GM19397 (cell line): ENCODE data around the gene LIN52.
A peak's percentile ranks its signal among the peaks of the same experiment; 100 is the strongest.

Source experiments
- ATAC-seq: cut with Tn5 transposase; IDR thresholded peaks from one replicate; pipeline ENCODE4 v1.9.1; 2021; ENCODE audit warnings: mild to moderate bottlenecking, moderate library complexity; ENCODE audit not compliant: unreplicated experiment

LIN52 gene, protein sequence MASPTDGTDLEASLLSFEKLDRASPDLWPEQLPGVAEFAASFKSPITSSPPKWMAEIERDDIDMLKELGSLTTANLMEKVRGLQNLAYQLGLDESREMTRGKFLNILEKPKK

DNA sequence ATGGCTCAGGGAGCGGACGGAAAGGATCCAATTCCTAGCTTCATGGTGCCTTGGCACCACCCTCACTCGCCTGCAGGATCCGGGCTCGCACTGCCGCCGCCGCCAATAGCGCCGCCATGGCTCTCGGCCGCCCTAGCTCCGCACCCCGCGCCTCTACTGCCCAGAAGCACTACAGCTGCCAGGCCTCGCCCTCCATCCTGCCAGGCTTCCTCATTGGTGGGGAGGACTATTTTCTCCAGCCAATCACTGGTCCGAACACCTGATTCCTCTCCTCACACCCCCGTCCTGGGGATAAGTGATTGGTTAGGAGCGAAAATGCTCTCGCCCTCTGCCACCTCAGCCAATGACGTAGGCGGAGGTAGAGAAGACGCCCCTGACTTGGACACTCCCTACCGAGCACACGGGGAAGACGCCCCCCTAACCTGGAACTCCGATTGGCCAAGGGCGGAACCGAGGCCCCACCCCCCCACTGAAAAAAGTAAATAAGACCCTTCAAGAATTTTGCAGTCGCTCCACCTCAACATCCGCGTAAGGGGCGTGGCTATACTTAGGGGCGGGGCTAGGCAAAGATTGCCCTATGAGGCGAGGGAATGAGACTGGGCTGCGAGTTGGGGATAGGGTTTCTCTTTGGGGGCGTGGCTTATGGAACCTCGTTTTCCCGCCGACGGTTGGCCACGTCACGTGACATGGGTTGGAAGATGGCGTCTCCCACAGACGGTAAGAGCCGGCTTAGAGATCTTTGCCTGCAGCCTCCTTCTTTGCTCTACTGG is at the start of gene LIN52, which contains the start of gene ALDH6A1:
Gene LIN52, plus strand, starts transcription at position 680 of the 770 bp plus-strand sequence. Its CDS starts 19 bp downstream, at position 699.
Gene ALDH6A1, minus strand, starts transcription at position 177 of the 770 bp plus-strand sequence. Its CDS starts 59 bp downstream, at position 118.
- peak; percentile 91 for ATAC-seq

DNA sequence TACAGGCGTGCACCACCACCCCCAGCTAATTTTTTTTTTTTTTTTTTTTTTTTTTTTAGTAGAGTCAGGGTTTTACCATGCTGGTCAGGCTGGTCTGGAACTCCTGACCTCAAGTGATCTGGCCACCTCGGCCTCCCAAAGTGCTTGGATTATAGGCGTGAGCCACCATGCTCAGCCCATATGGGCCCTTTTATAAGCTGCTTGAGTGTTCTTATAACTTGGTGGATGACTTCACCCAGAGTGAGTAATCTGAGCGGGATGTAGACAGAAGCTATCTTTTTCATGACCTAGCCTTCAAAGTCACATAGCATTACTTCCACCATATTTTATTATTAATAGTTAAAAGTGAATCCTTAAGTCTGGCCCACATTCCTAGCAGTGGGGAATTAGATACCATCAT is 49.2 kb upstream of the LIN52 start:
- no peak for ATAC-seq

DNA sequence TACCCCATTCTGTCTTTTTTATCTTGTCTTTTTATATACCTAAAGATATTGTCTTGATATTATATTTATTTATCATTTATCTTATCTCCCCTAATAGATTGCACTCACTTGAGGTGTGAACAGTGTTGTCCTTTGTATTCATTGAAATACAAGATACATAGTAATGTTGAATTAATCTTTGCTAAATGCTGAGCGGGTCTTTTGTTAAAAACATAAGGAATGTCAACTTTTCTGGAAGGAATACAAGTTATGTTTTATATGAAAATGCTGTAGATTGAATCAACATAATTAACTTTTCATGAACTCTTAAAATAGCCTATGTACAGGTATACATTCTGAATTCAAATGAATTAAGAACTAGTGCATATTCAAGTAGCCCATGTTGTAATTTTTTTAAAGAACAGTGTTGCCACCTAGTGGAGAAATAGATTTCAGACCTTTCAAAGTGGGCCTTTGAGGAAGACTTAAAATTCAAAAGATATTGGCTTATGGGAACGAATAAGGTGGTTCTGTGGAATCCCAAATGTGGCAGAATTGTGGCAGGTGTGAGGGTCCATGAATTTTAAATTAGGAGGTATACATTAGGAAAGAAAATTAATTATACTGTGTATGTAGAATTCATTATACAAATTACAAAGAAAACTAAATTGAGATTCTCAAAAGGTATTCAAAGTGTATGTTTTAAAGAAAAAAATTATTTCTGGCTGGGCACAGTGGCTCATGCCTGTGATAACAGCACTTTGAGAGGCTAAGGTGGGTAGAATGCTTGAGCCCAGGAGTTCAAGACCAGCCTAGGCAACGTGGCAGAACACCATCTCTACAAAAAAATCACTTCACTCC is 46.5 kb upstream of the LIN52 start:
- ATAC-seq = no peak

DNA sequence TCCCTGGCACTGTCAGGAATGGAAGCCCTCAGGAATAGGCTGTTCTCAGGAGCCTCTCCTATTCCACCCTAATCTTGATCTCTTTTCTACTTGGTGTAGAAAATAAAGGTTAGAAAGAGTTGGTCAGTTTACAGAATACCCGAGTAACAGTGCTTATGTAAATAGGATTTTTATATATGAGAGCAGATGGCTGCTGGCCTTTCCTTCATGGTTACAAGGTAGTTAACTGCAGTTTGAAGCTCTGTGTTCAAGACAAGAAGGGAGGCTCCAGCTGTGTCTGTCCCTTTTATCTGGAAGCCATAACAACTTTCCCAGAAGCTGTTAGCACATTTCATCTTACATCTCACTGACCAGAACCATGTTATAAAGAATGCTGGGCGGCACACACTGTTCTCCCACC is 42.5 kb upstream of the LIN52 start:
- ATAC-seq = no peak

DNA sequence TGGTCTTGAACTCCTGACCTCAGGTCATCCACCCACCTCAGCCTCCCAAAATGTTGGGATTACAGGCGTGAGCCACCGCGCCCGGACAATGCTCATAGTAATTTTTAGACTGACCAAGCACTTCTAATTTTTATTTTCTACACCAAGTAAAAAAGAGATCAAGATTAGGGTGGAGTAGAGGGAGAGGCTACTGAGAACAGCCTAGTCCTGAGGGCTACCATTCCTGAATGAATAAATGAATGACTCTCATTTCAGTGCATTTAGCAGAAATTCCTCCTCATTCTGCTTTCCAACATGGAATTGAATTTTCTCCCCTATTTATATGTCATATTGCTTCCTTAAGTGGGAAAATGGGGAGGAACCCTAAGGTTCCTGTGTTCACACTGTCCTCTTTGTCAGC is 39.2 kb upstream of the LIN52 start:
- no peak for ATAC-seq

DNA sequence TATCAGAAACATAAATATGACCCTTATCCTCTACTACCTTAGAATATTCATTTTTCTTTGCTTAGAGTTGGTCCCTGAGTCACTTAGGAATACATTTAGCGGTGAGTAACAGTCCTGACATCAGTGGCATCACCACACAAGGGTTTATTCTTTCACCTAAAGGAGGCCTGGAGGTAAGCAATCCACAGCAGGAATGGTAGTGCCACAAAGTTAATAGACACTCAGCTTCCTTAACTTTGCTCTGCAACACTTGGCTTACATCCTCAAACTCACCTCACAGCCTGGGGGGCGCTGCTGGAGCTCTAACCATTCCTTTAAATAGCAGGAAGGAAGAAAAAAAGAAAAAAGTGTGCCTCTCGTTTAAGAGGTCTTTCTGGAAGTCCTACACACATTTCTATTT is 36.5 kb upstream of the LIN52 start:
- no peak for ATAC-seq

DNA sequence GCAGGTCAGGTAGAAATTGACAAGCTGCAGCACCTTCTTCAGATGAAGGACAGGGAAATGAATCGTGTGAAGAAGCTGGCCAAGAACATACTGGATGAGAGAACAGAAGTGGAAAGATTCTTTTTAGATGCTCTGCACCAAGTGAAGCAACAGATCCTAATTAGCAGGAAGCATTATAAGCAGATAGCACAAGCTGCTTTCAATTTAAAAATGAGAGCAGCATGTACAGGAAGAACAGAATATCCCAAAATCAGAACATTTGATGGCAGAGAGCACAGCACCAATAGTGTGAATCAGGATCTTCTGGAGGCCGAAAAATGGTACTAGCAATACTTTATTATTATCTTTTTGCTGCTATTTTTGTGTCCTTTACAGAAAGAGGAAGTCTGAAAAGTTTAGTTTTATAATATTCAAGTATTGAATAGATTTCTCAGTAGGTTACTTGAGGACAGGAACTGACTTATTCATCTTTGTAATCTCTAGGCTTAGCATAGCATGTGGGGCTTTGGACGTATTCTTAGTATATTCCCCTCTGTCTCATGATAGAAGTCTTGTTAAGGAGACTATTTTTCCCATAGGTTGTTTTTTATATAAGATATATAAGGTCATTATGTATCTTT is 34.8 kb upstream of the LIN52 start:
- no peak for ATAC-seq

DNA sequence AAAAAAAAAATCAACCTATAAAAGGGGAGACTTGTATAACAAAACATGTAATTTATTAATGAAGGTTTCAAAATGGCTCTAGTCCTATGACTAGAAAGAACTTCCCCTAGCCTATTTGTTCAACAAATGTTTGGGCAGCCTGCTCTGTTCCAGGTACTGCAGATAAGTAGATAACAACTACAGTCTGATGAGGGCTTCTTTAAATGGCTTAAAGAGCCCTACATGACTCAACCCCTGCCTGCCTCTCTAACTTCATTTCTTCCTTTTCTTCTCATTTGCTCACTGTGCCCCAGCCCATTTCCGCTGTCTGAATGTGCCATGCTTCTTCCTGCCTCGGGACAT is 22.0 kb upstream of the LIN52 start:
- ATAC-seq = no peak

DNA sequence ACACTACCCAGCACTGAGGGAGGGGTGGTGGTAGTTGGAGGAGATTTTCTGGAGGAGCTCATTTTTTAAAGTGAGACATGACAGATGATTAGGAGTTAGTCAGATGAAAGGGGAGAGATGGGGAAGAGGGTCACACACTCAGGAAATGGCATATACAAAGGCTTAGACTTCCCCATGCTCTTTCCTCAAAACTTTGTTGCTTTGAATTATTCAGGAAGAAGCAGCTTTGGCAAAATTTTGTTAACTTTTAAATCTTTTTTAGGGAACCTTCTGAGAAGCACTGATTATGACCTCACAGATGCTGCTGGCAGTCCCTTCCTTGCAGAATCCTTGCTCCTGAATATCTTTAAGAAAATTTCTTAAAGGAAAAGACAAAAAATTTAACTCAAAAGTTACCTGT is 20.3 kb upstream of the LIN52 start:
- ATAC-seq = no peak

DNA sequence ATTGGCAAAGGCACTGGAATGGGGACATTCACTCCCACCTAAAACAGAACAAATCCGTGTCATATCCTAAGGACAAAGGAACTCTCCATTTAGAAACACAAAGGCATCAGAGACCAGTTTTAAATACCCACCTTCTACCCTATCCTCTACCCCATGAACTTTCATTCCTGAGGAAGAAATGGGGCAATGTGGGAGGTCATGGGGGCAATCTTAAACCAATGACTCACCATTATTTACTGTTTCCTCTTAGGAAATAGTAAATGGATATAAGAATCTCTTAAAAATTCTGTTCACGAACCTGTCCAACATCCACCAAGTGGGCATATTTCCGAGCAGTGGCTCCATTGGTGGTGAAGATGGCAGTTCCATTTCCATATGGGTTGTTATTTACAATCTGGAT is 19.9 kb upstream of the LIN52 start:
- ATAC-seq = no peak

DNA sequence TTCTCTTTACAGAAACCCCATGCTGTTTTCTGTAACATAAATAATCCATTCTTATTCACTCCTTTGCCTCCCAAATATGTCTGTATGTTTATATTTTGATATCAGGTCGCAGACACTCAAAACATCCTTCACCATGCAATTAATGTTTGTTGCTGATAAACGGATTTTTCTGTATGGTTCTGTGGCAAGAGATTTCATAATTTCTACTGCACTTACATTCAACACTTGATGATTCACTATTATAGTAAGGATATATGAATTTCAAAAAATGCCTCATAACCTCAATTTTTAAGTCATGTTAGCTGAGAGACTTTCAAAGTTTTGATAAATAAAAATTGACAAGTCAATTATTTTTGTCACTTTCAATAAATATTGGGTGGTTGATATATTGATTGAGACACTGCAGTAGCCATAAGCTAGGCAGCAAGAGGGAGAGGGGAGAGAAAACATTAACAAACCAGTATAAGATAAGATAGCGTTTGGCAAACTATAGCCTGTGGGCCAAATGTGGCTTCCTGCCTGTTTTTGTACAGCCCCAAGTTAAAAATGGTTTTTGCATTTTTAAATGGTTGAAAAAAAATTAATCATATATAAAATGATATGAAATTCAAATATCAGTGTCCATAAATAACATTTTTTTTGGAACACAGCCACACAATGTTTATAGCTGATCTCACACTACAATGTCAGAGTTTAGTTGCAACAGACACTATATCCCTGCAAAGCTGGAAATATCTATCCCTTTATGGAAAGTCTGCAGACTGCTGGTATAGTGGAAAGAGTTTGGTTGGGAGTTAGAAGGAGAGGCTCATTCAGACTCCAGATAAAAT is 18.8 kb upstream of the LIN52 start:
- ATAC-seq = no peak

DNA sequence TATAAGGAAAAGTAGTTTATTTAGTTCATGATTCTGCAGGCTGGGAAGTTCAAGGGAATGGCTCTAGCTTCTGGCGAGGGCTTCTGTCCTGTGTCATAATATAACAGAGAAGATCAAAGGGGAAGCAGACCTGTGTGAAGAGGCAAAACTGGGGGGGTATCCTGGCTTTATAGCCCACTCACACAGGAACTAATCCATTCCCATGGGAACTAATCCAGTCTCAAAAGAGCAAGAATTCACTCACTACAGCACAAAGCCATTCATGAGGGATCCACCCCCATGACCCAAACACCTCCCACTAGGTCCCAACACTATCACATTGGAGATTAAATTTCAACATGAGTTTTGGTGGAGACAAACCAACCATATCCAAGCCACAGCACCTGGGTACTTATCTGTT is 7.4 kb upstream of the LIN52 start:
- ATAC-seq = no peak

DNA sequence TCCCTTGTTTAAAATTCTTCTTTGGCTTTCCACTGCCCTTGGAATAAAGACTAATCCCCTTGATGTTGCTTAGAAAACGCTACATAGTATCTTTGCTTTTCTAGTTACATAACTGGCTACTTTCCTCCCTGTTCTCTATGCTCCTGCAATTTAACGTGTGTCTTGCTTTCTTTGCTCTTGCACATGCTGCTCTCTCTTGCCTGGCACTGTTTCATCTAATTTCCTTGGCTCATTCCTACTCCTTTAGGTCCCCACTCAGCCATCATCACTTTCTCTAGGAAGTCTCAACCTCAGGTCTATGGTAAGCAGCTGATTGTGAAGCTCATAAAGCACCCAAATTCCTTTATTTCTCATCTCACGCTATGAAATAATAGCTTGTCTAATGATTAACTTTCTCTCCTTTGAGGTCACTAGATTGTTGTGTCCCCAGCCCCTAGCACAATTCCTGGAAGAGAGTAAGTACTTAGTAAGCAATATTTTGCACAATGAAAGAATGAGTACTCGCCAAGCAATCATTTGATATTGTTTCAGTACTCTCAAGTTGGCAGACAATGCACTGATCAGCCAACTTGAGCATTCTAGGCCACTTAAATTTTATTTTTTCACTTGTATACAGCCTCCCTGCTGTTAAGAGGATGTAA is 3.8 kb upstream of the LIN52 start:
- ATAC-seq = no peak

DNA sequence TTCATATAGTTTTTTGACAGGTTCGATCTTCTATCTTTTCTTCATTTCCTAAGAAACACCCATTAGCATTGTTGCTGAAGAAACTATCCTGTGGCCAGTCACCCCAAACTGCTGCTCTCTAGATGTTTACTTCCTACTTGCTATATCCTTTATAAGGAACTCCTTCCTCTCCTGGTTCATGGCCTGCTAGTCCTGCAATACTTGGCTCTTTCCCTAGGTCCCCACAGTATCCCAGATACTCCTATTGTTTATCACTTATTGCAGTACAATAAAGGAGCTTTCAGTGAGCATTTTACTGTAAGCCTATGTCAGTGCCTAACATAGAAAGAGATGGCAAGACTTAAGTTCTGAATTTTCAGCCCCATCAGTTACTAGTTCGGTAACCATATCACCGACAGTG is 3.3 kb upstream of the LIN52 start:
- ATAC-seq = no peak

DNA sequence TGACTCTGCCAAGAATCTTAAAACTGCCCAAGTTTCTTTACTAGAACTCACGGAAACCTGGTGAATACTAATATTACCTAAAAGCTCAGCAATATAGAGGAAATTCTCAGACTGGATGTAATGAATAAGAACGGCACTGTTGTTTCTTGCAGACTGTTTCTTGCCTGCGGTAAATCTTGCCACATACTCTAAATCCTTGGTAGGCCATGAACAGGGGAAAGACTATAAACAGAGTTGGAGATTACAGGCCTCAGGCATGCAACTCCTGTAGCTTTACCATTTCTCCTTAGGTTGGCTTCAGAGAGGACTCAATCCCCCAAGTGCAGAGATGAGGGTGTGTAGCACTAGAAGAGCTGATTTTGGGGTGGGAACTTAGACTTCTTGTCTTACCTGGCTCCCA is 1.6 kb upstream of the LIN52 start:
- ATAC-seq = no peak

DNA sequence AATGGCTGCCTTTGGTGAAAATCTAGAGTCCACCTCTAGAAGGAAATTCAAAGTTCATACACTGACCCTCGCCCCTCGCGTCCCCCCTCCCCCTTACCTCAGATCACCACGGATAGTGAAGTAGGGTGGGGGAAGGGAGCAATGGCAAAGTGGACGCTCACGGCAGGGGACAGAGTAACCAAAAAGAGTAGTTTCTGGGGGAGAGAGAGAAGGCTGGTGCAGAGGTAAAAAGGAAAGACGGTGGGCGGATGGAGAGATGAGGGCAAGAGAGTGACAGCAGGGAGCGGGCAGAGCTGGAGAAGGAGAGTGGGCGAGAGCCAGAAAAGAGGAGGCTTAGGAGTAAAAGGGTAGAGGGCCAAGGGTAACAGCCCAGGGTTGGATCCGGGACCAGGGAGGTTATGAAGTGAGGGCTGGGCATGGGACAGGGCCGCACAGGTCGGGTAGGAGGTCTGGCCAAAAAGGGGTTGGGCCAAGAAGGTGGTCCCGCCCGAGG is 926 bp upstream of the LIN52 start:
- no peak for ATAC-seq

DNA sequence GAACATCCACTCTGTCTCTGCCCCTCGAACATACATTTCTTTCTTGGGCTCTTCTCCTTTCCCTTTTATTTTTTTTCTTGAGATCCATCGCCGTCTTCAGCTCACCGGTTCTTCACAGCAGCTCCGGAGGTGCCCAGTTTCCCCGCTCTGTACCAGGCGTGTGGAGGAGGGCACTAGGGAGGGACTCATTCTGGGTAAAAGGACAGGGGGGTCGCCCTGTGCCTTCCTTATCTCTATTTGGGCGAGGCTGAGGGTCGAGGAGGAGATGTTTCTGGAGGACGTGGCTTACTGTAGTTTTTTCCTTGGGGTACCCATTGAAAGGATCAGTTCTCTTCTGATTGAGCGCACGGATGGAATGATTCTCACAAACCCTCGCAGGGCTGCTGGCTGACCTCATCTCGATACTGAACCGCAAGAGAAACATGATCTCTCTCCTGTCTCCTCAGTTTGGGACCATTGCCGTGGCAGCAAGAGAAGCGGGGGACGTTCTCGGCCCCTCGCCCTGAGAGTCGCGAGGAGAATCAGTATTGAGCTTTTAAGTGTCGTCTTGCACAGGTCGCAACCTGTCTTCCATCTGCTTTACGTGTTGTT is 386 bp downstream of the LIN52 start:
- ATAC-seq = peak; percentile 8

DNA sequence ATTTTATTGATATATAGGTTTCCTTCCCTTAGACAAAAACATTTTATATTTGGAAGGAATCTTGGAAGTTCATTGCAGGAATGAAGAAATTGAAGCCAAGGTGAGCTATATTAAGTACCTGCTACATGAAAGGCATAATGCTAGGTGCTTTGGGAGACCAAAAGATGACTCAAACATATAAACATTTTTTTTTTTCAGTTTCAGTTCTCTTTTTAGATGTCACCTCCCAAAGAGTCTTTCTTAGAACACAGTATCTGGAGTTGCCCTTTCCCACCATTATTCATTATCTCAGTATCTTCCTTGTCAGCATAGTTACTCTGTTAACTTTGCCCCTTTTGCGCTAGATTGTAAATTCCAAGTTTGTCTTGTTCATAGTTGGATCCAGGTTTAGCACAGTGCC is 1.1 kb downstream of the LIN52 start:
- ATAC-seq = no peak

DNA sequence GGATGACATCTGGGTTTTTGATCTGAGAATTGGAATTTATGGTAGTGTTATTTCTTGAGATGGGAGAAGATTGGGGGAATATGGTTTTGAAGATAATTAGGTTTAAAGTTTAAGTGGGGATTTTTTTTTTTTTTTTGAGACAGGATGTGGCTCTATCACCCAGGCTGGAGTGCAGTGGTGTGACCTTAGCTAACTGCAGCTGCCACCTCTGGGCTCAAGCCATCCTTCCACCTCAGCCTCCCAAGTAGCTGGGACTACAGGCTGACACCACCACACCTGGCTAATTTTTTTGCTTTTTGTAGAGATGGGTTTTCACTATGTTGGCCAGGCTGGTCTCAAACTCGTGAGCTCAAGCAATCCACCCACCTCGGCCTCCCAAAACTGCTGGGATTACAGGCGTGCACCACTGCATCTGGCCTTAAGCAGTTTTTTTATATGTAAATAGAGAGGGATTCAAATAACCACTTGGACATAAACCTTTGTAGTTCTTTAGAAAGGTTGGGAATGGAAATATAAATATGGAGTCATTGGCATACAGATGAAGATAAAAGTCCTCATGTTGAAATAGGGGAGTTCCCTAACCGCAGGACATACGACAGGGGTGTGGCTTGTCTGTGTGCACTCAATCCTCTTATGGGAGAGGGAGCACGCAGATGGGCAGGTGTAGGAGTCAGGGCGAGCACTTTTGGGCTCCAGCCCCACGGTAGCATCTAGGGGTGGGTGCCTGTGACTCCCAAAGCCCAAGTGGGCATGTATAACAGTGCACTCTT is 4.7 kb downstream of the LIN52 start:
- ATAC-seq = no peak
